Right lobe of liver (tissue), 6 donors: Measurements from ENCODE around the gene SRCIN1. TPM values are rescaled to one million over a fixed set of nuclear protein-coding genes. Genes with fewer than 3 reads are reported as not detected.
A peak's percentile ranks its signal among the peaks of the same experiment; 100 is the strongest.

Source experiments
- ATAC-seq, 4 donors: fragments of 200-7000 bp; cut with Tn5 transposase; one replicate each; pipeline ENCODE4 v1.9.1; 2020; ENCODE audit warnings: mild to moderate bottlenecking in 4 of 4, moderate library complexity in 4 of 4
- DNase-seq, 3 donors: peaks; one replicate each; pipeline ENCODE4 v3.0.0-alpha.2; 2020
- H3K27ac ChIP-seq, 3 donors: fragments of 200-600 bp; one replicate each; pipeline ENCODE4 v1.8.0; 2022
- H3K27me3 ChIP-seq, 2 donors: fragments of 200-600 bp; one replicate each; pipeline ENCODE4 v1.8.0; 2022
- H3K36me3 ChIP-seq, 4 donors: fragments of 200-600 bp; sonication (generic) in 1 of 4; one replicate each; pipeline versions ENCODE4 v1.5.1 to v1.8.0; 2017 to 2022; ENCODE audit warnings: control low read depth in 1 of 4
- H3K4me1 ChIP-seq, 4 donors: fragments of 200-600 bp; sonication (generic) in 1 of 4; one replicate each; pipeline versions ENCODE4 v1.5.1 to v1.8.0; 2017 to 2022; ENCODE audit warnings: control low read depth in 1 of 4
- H3K4me3 ChIP-seq, 3 donors: fragments of 200-600 bp; one replicate each; pipeline ENCODE4 v1.8.0; 2022
- H3K9me3 ChIP-seq, 4 donors: fragments of 200-600 bp; sonication (generic) in 1 of 4; one replicate each; pipeline versions ENCODE4 v1.5.1 to v1.8.0; 2017 to 2022; ENCODE audit warnings: control low read depth in 1 of 4
- CTCF ChIP-seq, 4 donors: fragments of 200-600 bp in 3 of 4; fragments of 450-650 bp in 1 of 4; IDR thresholded peaks; one replicate each; pipeline versions ENCODE4 v1.5.1 to v1.8.0; 2016 to 2022; ENCODE audit warnings: antibody characterized with exemption in 4 of 4, mild to moderate bottlenecking in 2 of 4
- POLR2A ChIP-seq: fragments of 450-650 bp; IDR thresholded peaks from one replicate; pipeline ENCODE4 v1.6.1; 2017; ENCODE audit warnings: antibody characterized with exemption, mild to moderate bottlenecking
- WGBS: methylation state at CpG from one replicate; pipeline ENCODE4 v1.1.6; 2018; ENCODE audit warnings: low coverage, low lambda C conversion rate; ENCODE audit not compliant: insufficient coverage; ENCODE audit errors: missing lambda C conversion rate; 5-methylcytosine and 5-hydroxymethylcytosine counted together
- intact Hi-C, 2 donors: fragments of 100-400 bp; cut with DNase I; formaldehyde crosslinking; loops; one replicate each; pipeline versions ENCODE4 v1.11.2 to v1.14.1; 2022
- total RNA-seq, 6 experiments: library from RNA; depleted of rRNA in 2 of 6; stranded (reverse); fragments of >200 nt in 2 of 6; fragmentation: NEBNext Ultra II Directional in 3 of 6; extraction: Animal tissue kit (Norgen Biotek cat#: 25700) in 3 of 6; gene quantifications; one replicate each; pipeline versions ENCODE4 v1.1.0 to v1.2.4, GENCODE V29; 2016 to 2023
- donor health status: DM: no; HTN: yes; CAD: no.
- donor health status: DM: no; HTN: no; CAD: no.
- donor health status: DM: no; HTN: no; CAD: no.
- donor health status: DM: no; HTN: yes; CAD: no.
- donor health status: DM: no; HTN: yes; CAD: no.

Gene SRCIN1
- total RNA-seq, 6 experiments from 2014 or later = 5.6 to 17.6 (median 11.5) TPM

- TF ChIP-seq POLR2A (no peak), CTCF (IDR thresholded peaks at IDR 0.05) (no peak)
- intact Hi-C loops = no loop called here
- DNase-seq = peak in 1 of 3 donors; percentile 9
Observed at GRCh38 chr17:38621538-38621937, 15.8 kb upstream of the SRCIN1 start.

DNA sequence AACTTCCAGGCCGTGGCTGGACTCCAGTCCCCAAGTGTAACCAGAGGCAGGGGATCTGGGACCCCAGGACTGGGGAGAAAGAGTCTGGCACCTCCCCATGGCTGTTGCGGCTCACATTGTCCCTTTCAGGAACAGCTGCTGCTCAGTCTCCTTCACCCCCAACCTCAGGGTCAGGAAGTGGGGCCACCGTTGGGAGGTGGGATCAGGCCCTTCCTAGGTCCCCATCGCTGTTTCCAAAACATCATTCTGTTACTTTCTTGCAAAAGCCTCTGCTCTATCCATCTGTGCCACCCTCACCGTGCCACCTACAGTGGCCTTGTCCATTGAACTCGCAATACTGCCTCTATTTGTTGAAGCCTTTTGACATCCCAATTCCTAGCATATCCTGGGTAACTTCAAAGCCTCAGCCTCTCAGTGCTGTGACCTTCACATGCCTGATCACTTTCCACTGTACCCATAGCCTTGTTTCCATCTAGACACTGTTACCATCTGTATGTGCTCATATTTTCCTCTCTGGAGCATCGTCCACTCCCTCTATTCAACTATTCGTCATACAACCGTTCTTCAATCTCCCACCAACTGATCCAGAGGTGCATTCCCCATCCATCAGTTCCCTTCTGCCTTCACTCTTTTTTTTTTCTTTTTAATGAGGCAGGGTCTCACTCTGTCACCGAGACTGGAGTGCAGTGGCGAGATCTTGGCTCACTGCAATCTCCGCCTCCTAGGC is 15.0 kb upstream of the SRCIN1 start:
- Histone ChIP-seq H3K27me3 (no peaks in the 10 kb centered on the region), H3K36me3 (no peaks in the 10 kb centered on the region), H3K4me3 (no peak overlapping the region), H3K27ac (no peak overlapping the region), H3K9me3 (no peaks in the 10 kb centered on the region), H3K4me1 (no peaks in the 10 kb centered on the region)
- peak in 1 of 3 donors; percentile 26 for DNase-seq
- ATAC-seq = no peak
- intact Hi-C loops = no loop called here
- TF ChIP-seq POLR2A = no peak
- TF ChIP-seq CTCF (IDR thresholded peaks at IDR 0.05) = no peak
- WGBS = 77% methylated on average over 9 of the region's 12 CpGs

More at GRCh38 chr17:38621538-38621937, 15.8 kb upstream of the SRCIN1 start:
- Histone ChIP-seq H3K4me1 (no peaks in the 10 kb centered on the region), H3K36me3 (no peaks in the 10 kb centered on the region), H3K4me3 (no peak overlapping the region), H3K27me3 (no peaks in the 10 kb centered on the region), H3K27ac (no peak overlapping the region), H3K9me3 (no peaks in the 10 kb centered on the region)
- ATAC-seq = no peak
- WGBS = 75% methylated on average over 2 of the region's 2 CpGs

DNA sequence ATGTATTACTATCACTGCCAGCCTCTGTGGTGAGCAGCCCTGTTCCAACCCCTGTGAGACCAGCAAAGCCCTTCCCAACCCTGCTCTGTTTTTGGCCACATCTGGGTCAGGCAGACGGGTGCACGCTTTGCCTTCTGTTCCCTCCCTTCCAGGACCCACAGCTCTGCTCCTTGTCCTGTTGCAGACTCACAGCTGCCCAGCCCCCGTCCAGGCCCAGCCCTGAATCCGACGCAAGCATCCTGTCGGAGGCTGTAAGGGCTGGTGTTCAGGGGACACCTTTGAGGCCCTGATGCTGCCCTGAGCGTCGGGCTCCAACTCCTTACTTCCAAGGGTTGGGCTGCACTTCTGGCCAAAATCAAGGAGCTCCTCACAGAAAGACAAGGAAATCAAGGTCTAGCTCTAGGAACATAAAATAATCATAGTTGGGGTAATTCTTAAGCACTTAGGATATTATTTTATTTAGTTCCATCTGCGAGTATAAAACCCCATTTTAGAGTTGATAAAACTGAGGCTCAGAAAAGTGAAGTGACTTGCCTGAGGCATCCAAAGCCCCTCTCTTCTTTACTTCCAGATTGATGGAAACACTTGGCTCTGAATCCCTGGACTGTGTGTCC is 14.3 kb upstream of the SRCIN1 start:
- H3K4me1 ChIP-seq = peaks cover 0 to under 1% (median 0%) of the 10 kb centered on the region in 4 donors
- intact Hi-C loops = no loop called here
- H3K36me3 ChIP-seq = no peaks in the 10 kb centered on the region
- no peak overlapping the region for H3K27ac ChIP-seq
- H3K4me3 ChIP-seq = no peak overlapping the region
- TF ChIP-seq CTCF (IDR thresholded peaks at IDR 0.05) = no peak
- no peak for TF ChIP-seq POLR2A
- ATAC-seq = no peak
- WGBS = 68% methylated on average over 9 of the region's 9 CpGs
- no peaks in the 10 kb centered on the region for H3K9me3 ChIP-seq
- no peaks in the 10 kb centered on the region for H3K27me3 ChIP-seq
- DNase-seq = peak in 1 of 3 donors; percentile 20

DNA sequence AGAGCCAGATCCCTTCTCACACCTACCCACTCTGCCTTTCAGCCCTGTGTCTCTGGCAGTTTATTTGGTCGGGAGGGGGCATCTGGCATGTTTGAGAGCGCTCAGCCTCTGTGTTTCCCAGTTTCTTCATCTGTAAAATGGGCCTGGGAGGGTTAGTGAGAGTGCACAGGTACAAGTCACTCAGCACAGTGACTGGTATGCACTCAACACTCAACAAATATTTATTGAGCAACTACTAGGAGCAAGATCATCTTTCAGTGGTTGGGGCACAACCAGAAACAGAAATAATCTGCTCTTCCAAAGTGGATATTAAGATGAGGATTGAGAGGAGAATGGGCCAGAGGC is 13.7 kb upstream of the SRCIN1 start:
- ATAC-seq = no peak

More for the DNA sequence above, 13.7 kb upstream of the SRCIN1 start:
- TF ChIP-seq CTCF (IDR thresholded peaks at IDR 0.05) (no peak), POLR2A (no peak)
- Histone ChIP-seq H3K4me3 (no peak overlapping the region), H3K27ac (no peak overlapping the region), H3K9me3 (no peaks in the 10 kb centered on the region), H3K36me3 (no peaks in the 10 kb centered on the region), H3K27me3 (no peaks in the 10 kb centered on the region), H3K4me1 (peaks cover 0 to 6% (median 3%) of the 10 kb centered on the region in 4 donors)
- intact Hi-C loops = no loop called here
- DNase-seq = no peak
- 86% methylated on average over 2 of the region's 2 CpGs for WGBS
